ENCODE results near the gene SCLY. TPM values are rescaled to one million over a fixed set of nuclear protein-coding genes. Genes with fewer than 3 reads are reported as not detected.
"Not testable (repeated sequence)": the region's sequence is repeated elsewhere in the genome, so short reads cannot be mapped to it uniquely, and the experiment has no call there.

SCLY gene
- total RNA-seq, 1 donor from 2014 or later = 11.5 TPM

GRCh38 chr2:238053191-238053776 is 7.5 kb upstream of the SCLY start:
- TF ChIP-seq, protein P1, sequence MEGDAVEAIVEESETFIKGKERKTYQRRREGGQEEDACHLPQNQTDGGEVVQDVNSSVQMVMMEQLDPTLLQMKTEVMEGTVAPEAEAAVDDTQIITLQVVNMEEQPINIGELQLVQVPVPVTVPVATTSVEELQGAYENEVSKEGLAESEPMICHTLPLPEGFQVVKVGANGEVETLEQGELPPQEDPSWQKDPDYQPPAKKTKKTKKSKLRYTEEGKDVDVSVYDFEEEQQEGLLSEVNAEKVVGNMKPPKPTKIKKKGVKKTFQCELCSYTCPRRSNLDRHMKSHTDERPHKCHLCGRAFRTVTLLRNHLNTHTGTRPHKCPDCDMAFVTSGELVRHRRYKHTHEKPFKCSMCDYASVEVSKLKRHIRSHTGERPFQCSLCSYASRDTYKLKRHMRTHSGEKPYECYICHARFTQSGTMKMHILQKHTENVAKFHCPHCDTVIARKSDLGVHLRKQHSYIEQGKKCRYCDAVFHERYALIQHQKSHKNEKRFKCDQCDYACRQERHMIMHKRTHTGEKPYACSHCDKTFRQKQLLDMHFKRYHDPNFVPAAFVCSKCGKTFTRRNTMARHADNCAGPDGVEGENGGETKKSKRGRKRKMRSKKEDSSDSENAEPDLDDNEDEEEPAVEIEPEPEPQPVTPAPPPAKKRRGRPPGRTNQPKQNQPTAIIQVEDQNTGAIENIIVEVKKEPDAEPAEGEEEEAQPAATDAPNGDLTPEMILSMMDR (conservative IDR thresholded peaks at IDR 0.05; ENCODE audit: low read depth, low read length) = no peak
- H3K4me3 ChIP-seq (ENCODE audit: low read depth, low read length) = no peak overlapping the region
- no peak for DNase-seq (ENCODE audit: low read depth)

GRCh38 chr2:238055841-238056240 is 5.0 kb upstream of the SCLY start:
- TF ChIP-seq, protein P1 (conservative IDR thresholded peaks at IDR 0.05; ENCODE audit: low read depth, low read length) = no peak
- H3K4me3 ChIP-seq (ENCODE audit: low read depth, low read length) = no peak overlapping the region
- no peak for DNase-seq (ENCODE audit: low read depth)

- DNase-seq (ENCODE audit: low read depth); H3K4me3 ChIP-seq (ENCODE audit: low read depth, low read length): not testable (repeated sequence)
Observed at GRCh38 chr2:238057696-238058575, 2.9 kb upstream of the SCLY start.

- peak overlapping the region; percentile 63 for H3K4me3 ChIP-seq (ENCODE audit: low read depth, low read length)
- TF ChIP-seq, protein P1 (conservative IDR thresholded peaks at IDR 0.05; ENCODE audit: low read depth, low read length) = no peak
Observed at GRCh38 chr2:238059505-238059904, 1.3 kb upstream of the SCLY start.

GRCh38 chr2:238060096-238060541 is 682 bp upstream of the SCLY start:
- no peak for DNase-seq (ENCODE audit: low read depth)
- peak overlapping the region; percentile 63 for H3K4me3 ChIP-seq (ENCODE audit: low read depth, low read length)
- TF ChIP-seq, protein P1 (conservative IDR thresholded peaks at IDR 0.05; ENCODE audit: low read depth, low read length) = no peak

More at GRCh38 chr2:238059505-238059904, 1.3 kb upstream of the SCLY start:
- no peak for DNase-seq (ENCODE audit: low read depth)

DNA sequence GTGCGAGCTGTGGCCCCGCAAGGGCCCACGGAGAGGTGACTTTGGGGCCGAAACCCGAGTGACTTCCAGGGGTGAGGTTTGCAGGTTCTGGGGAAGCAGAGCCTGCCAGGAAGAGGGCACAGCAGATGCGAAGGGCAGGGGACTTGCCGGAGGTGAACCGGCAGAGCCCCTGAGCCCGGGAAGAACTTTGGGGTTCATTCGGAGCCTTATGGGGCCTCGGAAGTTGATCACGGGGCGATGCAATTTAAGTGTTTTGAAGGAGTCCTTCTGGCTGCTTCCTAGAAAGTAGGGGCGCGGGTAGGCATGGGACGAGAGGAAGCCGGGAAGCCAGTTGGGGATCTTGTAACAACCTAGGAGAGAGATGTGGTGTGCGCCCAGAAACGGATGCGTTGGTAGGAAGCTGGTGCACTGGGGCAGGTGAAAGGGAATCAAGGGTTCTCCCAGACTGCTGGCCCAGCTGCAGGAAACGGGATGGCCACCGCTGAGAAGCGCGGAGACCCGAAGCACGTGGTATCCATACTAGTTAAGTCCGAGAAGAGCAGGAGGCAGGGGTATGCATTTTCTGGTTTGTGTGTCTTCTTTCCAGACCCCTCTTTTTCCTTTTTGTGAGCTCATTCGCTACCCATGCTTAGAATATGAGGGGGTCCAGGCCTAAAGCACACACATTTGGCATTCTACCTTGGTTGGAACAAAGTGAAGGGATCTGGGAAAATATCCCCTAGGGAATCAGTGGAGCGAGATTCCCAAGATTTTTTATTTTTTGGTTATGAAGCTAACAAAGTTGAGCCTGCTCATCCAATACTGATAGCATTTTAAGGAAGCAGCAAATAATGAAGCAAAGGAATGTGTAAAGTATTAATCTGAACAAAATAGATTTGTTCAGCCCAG is 758 bp downstream of the SCLY start:
- DNase-seq (ENCODE audit: low read depth) = no peak
- TF ChIP-seq, protein P1 (conservative IDR thresholded peaks at IDR 0.05; ENCODE audit: low read depth, low read length) = no peak
- peak overlapping the region; percentile 75 for H3K4me3 ChIP-seq (ENCODE audit: low read depth, low read length)
